Aorta (tissue), 5 donors: ENCODE measurements around the gene TMPRSS9. TPM values are rescaled to one million over a fixed set of nuclear protein-coding genes. Genes with fewer than 3 reads are reported as not detected.
A peak's percentile ranks its signal among the peaks of the same experiment; 100 is the strongest.
"Not testable (repeated sequence)": the region's sequence is repeated elsewhere in the genome, so short reads cannot be mapped to it uniquely, and the experiment has no call there.

Source experiments
- ATAC-seq: fragments of 200-7000 bp; cut with Tn5 transposase; one replicate; pipeline ENCODE4 v1.9.1; 2022; ENCODE audit warnings: moderate library complexity; ENCODE audit not compliant: low FRiP score
- DNase-seq, 2 donors: peaks; one replicate each; pipeline ENCODE4 v3.0.0-alpha.2; 2020
- H3K27ac ChIP-seq, 2 donors: one replicate each; pipeline ENCODE4 v1.5.1; 2013; ENCODE audit warnings: low read length in 2 of 2, mild to moderate bottlenecking in 2 of 2, moderate library complexity in 2 of 2, control low read depth in 1 of 2, inconsistent platforms in 1 of 2, low read depth in 1 of 2
- H3K27me3 ChIP-seq, 2 donors: one replicate each; pipeline ENCODE4 v1.6.1; 2013; ENCODE audit warnings: control low read depth in 1 of 2, low read length in 1 of 2, mild to moderate bottlenecking in 1 of 2, moderate library complexity in 1 of 2; ENCODE audit not compliant: insufficient read depth in 2 of 2, control insufficient read depth in 1 of 2
- H3K36me3 ChIP-seq, 2 donors: one replicate each; pipeline ENCODE4 v1.6.1; 2013; ENCODE audit warnings: control low read depth in 1 of 2, low read length in 1 of 2, mild to moderate bottlenecking in 1 of 2; ENCODE audit not compliant: insufficient read depth in 2 of 2, control insufficient read depth in 1 of 2
- H3K4me1 ChIP-seq, 2 donors: one replicate each; pipeline ENCODE4 v1.6.1; 2013; ENCODE audit warnings: low read length in 2 of 2, control low read depth in 1 of 2, mild to moderate bottlenecking in 1 of 2, moderate library complexity in 1 of 2; ENCODE audit not compliant: insufficient read depth in 2 of 2, control insufficient read depth in 1 of 2
- H3K4me3 ChIP-seq, 2 donors: one replicate each; pipeline ENCODE4 v1.5.1; 2013; ENCODE audit warnings: low read length in 2 of 2, control low read depth in 1 of 2, mild to moderate bottlenecking in 1 of 2
- H3K9me3 ChIP-seq: one replicate; pipeline ENCODE4 v1.6.1; 2013; ENCODE audit warnings: mild to moderate bottlenecking, low read length; ENCODE audit not compliant: control insufficient read depth
- WGBS, 2 donors: extraction: QIAGEN DNeasy Blood & Tissue Kit; methylation state at CpG; one replicate each; pipeline ENCODE4 v1.1.7; 2013; 5-methylcytosine and 5-hydroxymethylcytosine counted together
- intact Hi-C, 2 donors: fragments of 100-400 bp; cut with DNase I; formaldehyde crosslinking; loops; one replicate each; pipeline versions ENCODE4 v1.14.2 to v1.15.0; 2022
- polyA plus RNA-seq, 2 donors: library from polyadenylated mRNA; stranded (reverse); fragments of 200-250 nt; gene quantifications; one replicate each; pipeline ENCODE4 v1.2.3, GENCODE V29; 2013
- total RNA-seq, 2 donors: library from RNA; stranded (reverse); fragmentation: NEBNext Ultra II Directional; extraction: Animal tissue kit (Norgen Biotek cat#: 25700); gene quantifications; one replicate each; pipeline ENCODE4 v1.2.1, GENCODE V29; 2021
- donor health status: healthy with polysubstance abuse.
- donor health status: Bipolar disorder and iron deficiency.
- donor health status: DM: no; HTN: no; CAD: no.
- donor health status: DM: no; HTN: no; CAD: no.
- donor health status: DM: yes; HTN: yes; CAD: no.

TMPRSS9 gene
- total and polyA plus RNA-seq, 4 donors, result 0.23 to 0.27 TPM; not detected in 2

- Histone ChIP-seq H3K4me3 (no peak overlapping the region), H3K9me3 (no peaks in the 10 kb centered on the region), H3K4me1 (no peaks in the 10 kb centered on the region), H3K27ac (no peak overlapping the region), H3K36me3 (no peaks in the 10 kb centered on the region), H3K27me3 (no peaks in the 10 kb centered on the region)
- ATAC-seq, result no peak
- 89 to 97% methylated on average over 5 of the region's 5 CpGs for WGBS, 2 donors
- DNase-seq, result no peak
- intact Hi-C loops, result no loop called here
Observed at GRCh38 chr19:2458054-2458453, 98.0 kb downstream of the TMPRSS9 start.

- intact Hi-C loops, H3K27ac ChIP-seq, H3K4me1 ChIP-seq, H3K4me3 ChIP-seq, ATAC-seq, H3K9me3 ChIP-seq, H3K36me3 ChIP-seq, H3K27me3 ChIP-seq: not testable (repeated sequence)
- WGBS, 2 donors, result 86 to 90% methylated on average over 10 of the region's 10 CpGs
- DNase-seq, result peak in 1 of 2 donors; percentile 36
Observed at GRCh38 chr19:2458776-2459175, 98.7 kb downstream of the TMPRSS9 start.

GRCh38 chr19:2460245-2460644, 100.2 kb downstream of the TMPRSS9 start:
- 95 to 97% methylated on average over 1 of the region's 1 CpG for WGBS, 2 donors
- Histone ChIP-seq H3K4me3 (no peak overlapping the region), H3K4me1 (no peaks in the 10 kb centered on the region), H3K9me3 (no peaks in the 10 kb centered on the region), H3K27me3 (no peaks in the 10 kb centered on the region), H3K36me3 (no peaks in the 10 kb centered on the region), H3K27ac (no peak overlapping the region)
- DNase-seq (no peak), ATAC-seq (no peak)
- intact Hi-C loops, result no loop called here

GRCh38 chr19:2461751-2462634, 101.9 kb downstream of the TMPRSS9 start:
- intact Hi-C loops, result no loop called here
- WGBS, 2 donors, result 1 to 2% methylated on average over 60 to 62 of the region's 62 CpGs
- H3K27me3 ChIP-seq, result no peaks in the 10 kb centered on the region
- H3K27ac ChIP-seq, result no peak overlapping the region
- ATAC-seq, result peak; percentile 68
- no peaks in the 10 kb centered on the region for H3K9me3 ChIP-seq
- H3K36me3 ChIP-seq, result no peaks in the 10 kb centered on the region
- peak overlapping the region; percentile 49 to 66 for H3K4me3 ChIP-seq
- H3K4me1 ChIP-seq, result no peaks in the 10 kb centered on the region
- peak; percentile 72 to 87 for DNase-seq

- Histone ChIP-seq H3K9me3 (no peaks in the 10 kb centered on the region), H3K4me1 (no peaks in the 10 kb centered on the region), H3K4me3 (no peak overlapping the region), H3K27me3 (no peaks in the 10 kb centered on the region), H3K36me3 (no peaks in the 10 kb centered on the region), H3K27ac (peak overlapping the region in 1 of 2 donors; percentile 25)
- intact Hi-C loops, result no loop called here
- peak; percentile 92 for ATAC-seq
- 5 to 7% methylated on average over 45 to 46 of the region's 46 CpGs for WGBS, 2 donors
- DNase-seq, result peak; percentile 91 to 94
Observed at GRCh38 chr19:2462635-2463421, 102.8 kb downstream of the TMPRSS9 start.

GRCh38 chr19:2463694-2464093, 103.6 kb downstream of the TMPRSS9 start:
- not testable (repeated sequence) for H3K27ac ChIP-seq

GRCh38 chr19:2464389-2464788, 104.3 kb downstream of the TMPRSS9 start:
- no peak for DNase-seq
- Histone ChIP-seq H3K9me3 (no peaks in the 10 kb centered on the region), H3K4me1 (no peaks in the 10 kb centered on the region), H3K27ac (no peak overlapping the region), H3K4me3 (no peak overlapping the region), H3K36me3 (no peaks in the 10 kb centered on the region), H3K27me3 (no peaks in the 10 kb centered on the region)
- ATAC-seq, result no peak
- intact Hi-C loops, result no loop called here
- 59 to 61% methylated on average over 5 of the region's 5 CpGs for WGBS, 2 donors

More at GRCh38 chr19:2463694-2464093, 103.6 kb downstream of the TMPRSS9 start:
- H3K27me3 ChIP-seq, H3K4me3 ChIP-seq, H3K9me3 ChIP-seq, intact Hi-C loops, H3K36me3 ChIP-seq, H3K4me1 ChIP-seq, DNase-seq, ATAC-seq: not testable (repeated sequence)
- WGBS, 2 donors, result 98 to 99% methylated on average over 5 of the region's 5 CpGs

- no peak for DNase-seq
- no peak overlapping the region for H3K4me3 ChIP-seq
- intact Hi-C loops, result no loop called here
- 79 to 83% methylated on average over 12 of the region's 12 CpGs for WGBS, 2 donors
- H3K9me3 ChIP-seq, result no peaks in the 10 kb centered on the region
- no peaks in the 10 kb centered on the region for H3K36me3 ChIP-seq
- no peak for ATAC-seq
- H3K27ac ChIP-seq, result no peak overlapping the region
- no peaks in the 10 kb centered on the region for H3K27me3 ChIP-seq
- no peaks in the 10 kb centered on the region for H3K4me1 ChIP-seq
Observed at GRCh38 chr19:2468596-2468995, 108.5 kb downstream of the TMPRSS9 start.
